PC-9 (cell line): ENCODE data around the gene TSPAN18.

ENCODE experiments used
- CTCF ChIP-seq: fragments of 200-600 bp; sonication (generic); conservative IDR thresholded peaks from 2 replicates; pipeline ENCODE4 v1.6.1; 2017; ENCODE audit warnings: mixed run types, antibody characterized with exemption, mild to moderate bottlenecking, moderate library complexity
- EZH2 ChIP-seq: fragments of 200-600 bp; sonication (generic); IDR thresholded peaks from 2 replicates; pipeline ENCODE4 v1.8.0; 2017; ENCODE audit warnings: antibody characterized with exemption, low read depth

GRCh38 chr11:44776551-44777208 lies 49.9 kb downstream of the TSPAN18 start:
- TF ChIP-seq EZH2 (no peak), CTCF (no peak)
